ENCODE measurements around the gene MAPKAPK2. TPM values are rescaled to one million over a fixed set of nuclear protein-coding genes. Genes with fewer than 3 reads are reported as not detected.

Gene MAPKAPK2
- total RNA-seq, 1 experiment from 2014 or later, result 54.9 TPM

DNA sequence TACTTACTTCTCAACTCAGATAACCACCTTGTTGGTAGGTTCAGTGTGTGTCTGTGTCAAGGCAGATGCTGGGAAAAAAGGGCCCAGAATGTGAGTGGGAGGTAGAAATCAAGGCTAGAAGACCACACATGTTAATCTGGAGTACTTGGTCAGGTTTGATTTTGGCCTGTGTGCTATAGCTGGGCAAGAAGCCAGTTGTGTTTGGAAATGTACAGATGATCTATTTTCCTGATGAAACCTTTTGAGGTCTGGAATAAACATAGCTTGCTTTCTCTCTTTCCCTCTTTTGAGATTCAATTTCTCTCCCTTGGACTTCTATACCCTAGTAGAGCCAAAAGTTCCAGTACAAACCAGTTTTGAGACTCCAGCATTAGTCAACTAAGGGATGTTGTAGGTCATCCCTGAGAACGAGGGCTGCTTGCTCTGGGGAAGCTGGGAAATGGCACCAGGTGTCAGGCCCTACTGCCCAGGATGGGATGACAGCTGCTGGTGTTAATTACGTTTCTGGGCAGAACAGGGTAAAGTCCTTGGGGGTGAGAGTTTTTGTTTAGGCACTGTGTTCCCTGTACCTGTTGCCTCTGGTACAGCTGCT, 15.8 kb downstream of the MAPKAPK2 start:
- TF ChIP-seq ZNF416 (CRISPR knock-in tag; IDR thresholded peaks at IDR 0.05) (no peak), ELF4 (CRISPR knock-in tag; IDR thresholded peaks at IDR 0.05; ENCODE audit: low read depth) (no peak), PREB (CRISPR knock-in tag; IDR thresholded peaks at IDR 0.05; ENCODE audit: borderline replicate concordance) (no peak), MLX (CRISPR knock-in tag; IDR thresholded peaks at IDR 0.05) (no peak), GABPB1 (CRISPR knock-in tag; IDR thresholded peaks at IDR 0.05) (no peak), OVOL2 (CRISPR knock-in tag; IDR thresholded peaks at IDR 0.05; ENCODE audit: borderline replicate concordance) (no peak), NR1H2 (CRISPR knock-in tag; IDR thresholded peaks at IDR 0.05) (no peak), JUN (CRISPR knock-in tag; IDR thresholded peaks at IDR 0.05) (no peak), ZNF219 (CRISPR knock-in tag; IDR thresholded peaks at IDR 0.05; ENCODE audit: borderline replicate concordance) (no peak), TCF7 (CRISPR knock-in tag; IDR thresholded peaks at IDR 0.05; ENCODE audit: low read depth) (no peak), ESRRA (CRISPR knock-in tag; IDR thresholded peaks at IDR 0.05; ENCODE audit: borderline replicate concordance) (no peak), ERG (CRISPR knock-in tag; IDR thresholded peaks at IDR 0.05) (no peak), MYBL2 (CRISPR knock-in tag; IDR thresholded peaks at IDR 0.05) (no peak), KAT7 (CRISPR knock-in tag; IDR thresholded peaks at IDR 0.05; ENCODE audit: borderline replicate concordance) (no peak)
- TF ChIP-seq, protein P1, sequence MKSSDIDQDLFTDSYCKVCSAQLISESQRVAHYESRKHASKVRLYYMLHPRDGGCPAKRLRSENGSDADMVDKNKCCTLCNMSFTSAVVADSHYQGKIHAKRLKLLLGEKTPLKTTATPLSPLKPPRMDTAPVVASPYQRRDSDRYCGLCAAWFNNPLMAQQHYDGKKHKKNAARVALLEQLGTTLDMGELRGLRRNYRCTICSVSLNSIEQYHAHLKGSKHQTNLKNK (CRISPR knock-in tag; IDR thresholded peaks at IDR 0.05), result no peak
- TF ChIP-seq, protein P2, sequence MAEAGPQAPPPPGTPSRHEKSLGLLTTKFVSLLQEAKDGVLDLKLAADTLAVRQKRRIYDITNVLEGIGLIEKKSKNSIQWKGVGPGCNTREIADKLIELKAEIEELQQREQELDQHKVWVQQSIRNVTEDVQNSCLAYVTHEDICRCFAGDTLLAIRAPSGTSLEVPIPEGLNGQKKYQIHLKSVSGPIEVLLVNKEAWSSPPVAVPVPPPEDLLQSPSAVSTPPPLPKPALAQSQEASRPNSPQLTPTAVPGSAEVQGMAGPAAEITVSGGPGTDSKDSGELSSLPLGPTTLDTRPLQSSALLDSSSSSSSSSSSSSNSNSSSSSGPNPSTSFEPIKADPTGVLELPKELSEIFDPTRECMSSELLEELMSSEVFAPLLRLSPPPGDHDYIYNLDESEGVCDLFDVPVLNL (CRISPR knock-in tag; IDR thresholded peaks at IDR 0.05; ENCODE audit: borderline replicate concordance, low read depth), result no peak
- TF ChIP-seq, protein P3, sequence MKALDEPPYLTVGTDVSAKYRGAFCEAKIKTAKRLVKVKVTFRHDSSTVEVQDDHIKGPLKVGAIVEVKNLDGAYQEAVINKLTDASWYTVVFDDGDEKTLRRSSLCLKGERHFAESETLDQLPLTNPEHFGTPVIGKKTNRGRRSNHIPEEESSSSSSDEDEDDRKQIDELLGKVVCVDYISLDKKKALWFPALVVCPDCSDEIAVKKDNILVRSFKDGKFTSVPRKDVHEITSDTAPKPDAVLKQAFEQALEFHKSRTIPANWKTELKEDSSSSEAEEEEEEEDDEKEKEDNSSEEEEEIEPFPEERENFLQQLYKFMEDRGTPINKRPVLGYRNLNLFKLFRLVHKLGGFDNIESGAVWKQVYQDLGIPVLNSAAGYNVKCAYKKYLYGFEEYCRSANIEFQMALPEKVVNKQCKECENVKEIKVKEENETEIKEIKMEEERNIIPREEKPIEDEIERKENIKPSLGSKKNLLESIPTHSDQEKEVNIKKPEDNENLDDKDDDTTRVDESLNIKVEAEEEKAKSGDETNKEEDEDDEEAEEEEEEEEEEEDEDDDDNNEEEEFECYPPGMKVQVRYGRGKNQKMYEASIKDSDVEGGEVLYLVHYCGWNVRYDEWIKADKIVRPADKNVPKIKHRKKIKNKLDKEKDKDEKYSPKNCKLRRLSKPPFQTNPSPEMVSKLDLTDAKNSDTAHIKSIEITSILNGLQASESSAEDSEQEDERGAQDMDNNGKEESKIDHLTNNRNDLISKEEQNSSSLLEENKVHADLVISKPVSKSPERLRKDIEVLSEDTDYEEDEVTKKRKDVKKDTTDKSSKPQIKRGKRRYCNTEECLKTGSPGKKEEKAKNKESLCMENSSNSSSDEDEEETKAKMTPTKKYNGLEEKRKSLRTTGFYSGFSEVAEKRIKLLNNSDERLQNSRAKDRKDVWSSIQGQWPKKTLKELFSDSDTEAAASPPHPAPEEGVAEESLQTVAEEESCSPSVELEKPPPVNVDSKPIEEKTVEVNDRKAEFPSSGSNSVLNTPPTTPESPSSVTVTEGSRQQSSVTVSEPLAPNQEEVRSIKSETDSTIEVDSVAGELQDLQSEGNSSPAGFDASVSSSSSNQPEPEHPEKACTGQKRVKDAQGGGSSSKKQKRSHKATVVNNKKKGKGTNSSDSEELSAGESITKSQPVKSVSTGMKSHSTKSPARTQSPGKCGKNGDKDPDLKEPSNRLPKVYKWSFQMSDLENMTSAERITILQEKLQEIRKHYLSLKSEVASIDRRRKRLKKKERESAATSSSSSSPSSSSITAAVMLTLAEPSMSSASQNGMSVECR (CRISPR knock-in tag; IDR thresholded peaks at IDR 0.05; ENCODE audit: borderline replicate concordance), result no peak
- TF ChIP-seq, protein P4, sequence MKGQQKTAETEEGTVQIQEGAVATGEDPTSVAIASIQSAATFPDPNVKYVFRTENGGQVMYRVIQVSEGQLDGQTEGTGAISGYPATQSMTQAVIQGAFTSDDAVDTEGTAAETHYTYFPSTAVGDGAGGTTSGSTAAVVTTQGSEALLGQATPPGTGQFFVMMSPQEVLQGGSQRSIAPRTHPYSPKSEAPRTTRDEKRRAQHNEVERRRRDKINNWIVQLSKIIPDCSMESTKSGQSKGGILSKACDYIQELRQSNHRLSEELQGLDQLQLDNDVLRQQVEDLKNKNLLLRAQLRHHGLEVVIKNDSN (CRISPR knock-in tag; IDR thresholded peaks at IDR 0.05), result no peak
- DNase-seq (ENCODE audit: low spot score) (no peak), ATAC-seq (no peak)
- no peaks in the 10 kb centered on the region; the same call in 1 of the 2 replicates for H3K27me3 Mint-ChIP-seq (ENCODE audit: low read depth)
- no peaks in the 10 kb centered on the region for H3K9me3 Mint-ChIP-seq
- H3K4me3 Mint-ChIP-seq, result no peak overlapping the region
- H3K4me1 Mint-ChIP-seq, result peaks cover 75% of the 10 kb centered on the region
- ChIA-PET CTCF (interaction anchor here (1.0 to 1.4 kb wide), 4 partner anchors 26 to 210 kb away, joined by 3 to 5 read pairs (median 4); no protein-coding TSS in a partner anchor), POLR2A (no interaction called here)
- H3K27ac Mint-ChIP-seq, result no peak overlapping the region
- no peaks in the 10 kb centered on the region for H3K36me3 Mint-ChIP-seq
